PFSK-1 (cell line): ENCODE results near the gene SCN5A.

Source experiments
- POLR2AphosphoS5 ChIP-seq: IDR thresholded peaks from 2 replicates; pipeline ENCODE4 v1.6.1; 2012; ENCODE audit warnings: low read depth, mild to moderate bottlenecking, control low read depth, low read length, moderate library complexity
- REST ChIP-seq, 2 experiments: IDR thresholded peaks; 2 replicates each; pipeline versions ENCODE4 v1.6.1 to v1.8.0; 2011 to 2012; ENCODE audit warnings: low read depth in 2 of 2, low read length in 2 of 2, control low read depth in 1 of 2, inconsistent platforms in 1 of 2, mild to moderate bottlenecking in 1 of 2, moderate library complexity in 1 of 2; ENCODE audit not compliant: insufficient read depth in 1 of 2

GRCh38 chr3:38605981-38606380, 43.5 kb downstream of the SCN5A start:
- TF ChIP-seq POLR2AphosphoS5 (no peak), REST (IDR thresholded peaks at IDR 0.05; ENCODE audit: insufficient read depth in 1 of 2, low read depth in 2 of 2, low read length in 2 of 2) (no peak)
